Muscle of back (tissue), 11 donors: ENCODE data around the gene SEMA6D. TPM values are rescaled to one million over a fixed set of nuclear protein-coding genes. Genes with fewer than 3 reads are reported as not detected.

Experiments used
- DNase-seq, 3 donors: peaks; one replicate each; pipeline versions ENCODE4 v3.0.0 to v3.0.0-alpha.2; 2013
- polyA plus RNA-seq, 10 donors: library from polyadenylated mRNA; unstranded; fragments of 120-200 nt; gene quantifications; one replicate each; pipeline ENCODE4 v1.2.1, GENCODE V29; 2013; ENCODE audit not compliant: insufficient read length in 10 of 10

Gene SEMA6D
- polyA plus RNA-seq, 10 donors, result 35.7 to 82.9 (median 59.1) TPM

DNA sequence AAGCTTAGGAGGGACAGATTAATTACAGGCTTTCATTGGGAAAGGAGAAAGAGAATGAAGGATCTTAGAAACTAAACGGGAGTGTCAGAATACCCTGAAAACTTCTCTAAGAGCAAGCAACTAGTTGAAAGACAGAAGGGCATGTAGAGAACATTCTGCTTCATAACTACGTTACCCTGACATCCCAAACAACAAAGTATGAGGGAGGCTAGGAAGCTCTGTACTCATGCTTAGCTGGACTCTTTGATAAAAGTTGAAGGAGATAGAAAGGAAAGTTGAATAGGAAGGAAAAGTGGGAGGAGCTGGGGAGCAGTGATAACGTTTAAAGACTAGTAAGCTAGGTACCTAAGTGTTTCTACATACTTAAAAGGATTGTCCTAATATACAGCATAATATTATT is 64.2 kb downstream of the SEMA6D start:
- no peak for DNase-seq

DNA sequence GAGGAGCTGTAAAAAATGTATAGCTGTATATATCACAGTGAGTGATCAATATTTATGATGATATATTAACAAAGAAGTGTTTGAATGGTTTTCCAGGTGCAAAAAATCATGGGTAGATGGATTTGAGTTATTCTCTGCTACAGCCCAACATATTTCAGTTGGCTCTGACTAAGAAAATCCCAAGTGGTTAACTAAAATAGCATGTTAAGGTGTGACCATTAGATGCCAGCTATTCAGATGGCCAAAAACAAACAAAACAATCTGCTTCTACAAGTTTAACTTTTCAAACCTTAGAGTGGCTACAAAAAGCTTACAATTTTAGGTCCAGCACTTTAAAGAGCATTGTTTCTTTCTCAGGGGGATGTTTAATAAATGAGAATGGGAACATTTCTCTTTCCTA is 67.5 kb downstream of the SEMA6D start:
- DNase-seq, result no peak

DNA sequence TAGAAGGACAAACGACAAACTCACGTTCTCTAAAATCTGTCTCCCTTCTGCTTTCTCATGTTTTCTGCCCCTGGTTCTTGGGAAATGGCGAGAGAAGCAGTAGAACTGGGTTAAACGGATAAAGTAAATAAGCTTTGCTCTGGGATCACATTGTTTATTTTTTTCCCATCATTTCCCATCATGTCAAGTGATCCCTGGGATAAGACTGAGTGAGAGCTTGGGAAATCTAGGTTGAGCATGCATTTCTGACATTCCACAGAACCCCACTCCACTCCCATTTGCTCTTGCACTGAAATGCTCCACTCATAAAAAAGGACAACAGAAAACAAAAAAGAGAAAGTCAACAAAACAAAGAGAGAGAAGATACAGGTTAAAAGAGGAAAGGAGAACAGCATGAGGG is 69.1 kb downstream of the SEMA6D start:
- no peak for DNase-seq

DNA sequence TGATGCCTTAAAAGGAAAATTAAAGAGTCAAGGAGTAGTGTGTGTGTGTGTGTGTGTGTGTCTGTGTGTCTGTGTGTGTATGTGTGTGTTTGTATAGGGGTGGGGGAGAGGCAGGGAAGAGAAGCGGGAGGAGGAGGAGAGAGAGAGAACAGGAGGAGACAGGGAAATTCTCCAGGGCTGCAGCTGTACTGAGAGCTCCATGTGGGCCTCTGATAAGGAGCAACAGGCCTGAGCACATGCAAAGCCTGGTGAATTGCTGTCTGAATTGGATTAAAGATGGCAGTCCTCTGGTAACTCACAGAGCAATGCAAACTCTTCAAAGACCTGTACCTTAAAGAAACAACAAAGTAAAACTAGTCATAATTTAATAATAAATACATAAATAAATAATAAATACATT is 70.6 kb downstream of the SEMA6D start:
- no peak for DNase-seq

DNA sequence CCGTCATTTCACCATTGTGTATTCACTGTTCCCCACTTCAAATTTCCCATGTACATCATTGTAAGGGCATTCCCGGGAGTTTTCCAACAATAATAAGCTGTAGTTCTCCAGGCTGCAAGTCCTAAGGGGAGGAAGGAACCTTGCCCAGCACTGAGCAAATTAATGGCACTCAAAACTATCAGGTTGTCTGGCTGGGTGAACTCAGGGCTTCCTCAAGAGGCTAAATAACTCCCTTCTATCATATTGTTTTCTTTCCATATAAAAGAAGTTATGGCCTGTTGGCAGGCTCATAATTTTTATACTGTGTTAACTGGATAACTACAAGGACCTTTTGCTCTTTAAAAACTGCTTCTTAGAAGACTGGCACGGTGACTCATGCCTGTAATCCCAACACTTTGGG is 71.4 kb downstream of the SEMA6D start:
- no peak for DNase-seq

DNA sequence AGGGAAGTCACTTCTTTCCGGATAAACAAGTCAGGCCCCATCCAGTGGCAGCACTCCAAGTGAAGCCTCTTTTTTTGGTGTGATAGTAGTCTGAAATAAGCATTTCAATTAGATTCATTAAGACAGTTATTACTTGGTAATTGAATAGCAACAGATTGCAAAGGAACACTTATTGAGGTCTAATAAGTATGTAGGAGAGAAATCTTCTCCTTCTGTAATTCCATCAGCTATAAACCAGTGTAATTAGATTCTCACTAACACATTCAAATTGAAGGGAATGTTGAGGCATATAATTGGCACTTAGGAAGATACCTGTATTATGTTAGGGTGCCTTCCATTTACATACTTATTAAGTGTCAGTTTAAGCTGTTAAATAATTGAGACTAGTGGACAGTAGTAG is 73.9 kb downstream of the SEMA6D start:
- DNase-seq, result no peak

DNA sequence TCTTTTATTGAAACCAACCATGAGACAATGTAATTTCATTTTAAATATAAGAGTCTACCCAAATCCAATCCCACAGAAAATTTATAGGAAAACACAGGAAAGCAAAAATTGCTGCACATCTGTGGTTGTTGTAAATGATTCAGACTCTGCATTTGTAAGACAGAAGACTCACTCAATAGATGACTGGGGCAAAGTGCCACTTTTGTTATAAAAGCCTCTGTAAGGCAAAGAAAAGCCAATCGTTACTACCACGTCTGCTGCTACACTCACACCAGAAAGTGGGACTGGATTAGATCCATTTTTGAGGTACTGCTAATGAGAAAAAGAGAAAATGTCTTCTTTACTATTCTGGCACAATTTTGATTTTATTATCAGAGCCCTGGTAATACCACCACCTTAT is 74.9 kb downstream of the SEMA6D start:
- DNase-seq, result no peak

DNA sequence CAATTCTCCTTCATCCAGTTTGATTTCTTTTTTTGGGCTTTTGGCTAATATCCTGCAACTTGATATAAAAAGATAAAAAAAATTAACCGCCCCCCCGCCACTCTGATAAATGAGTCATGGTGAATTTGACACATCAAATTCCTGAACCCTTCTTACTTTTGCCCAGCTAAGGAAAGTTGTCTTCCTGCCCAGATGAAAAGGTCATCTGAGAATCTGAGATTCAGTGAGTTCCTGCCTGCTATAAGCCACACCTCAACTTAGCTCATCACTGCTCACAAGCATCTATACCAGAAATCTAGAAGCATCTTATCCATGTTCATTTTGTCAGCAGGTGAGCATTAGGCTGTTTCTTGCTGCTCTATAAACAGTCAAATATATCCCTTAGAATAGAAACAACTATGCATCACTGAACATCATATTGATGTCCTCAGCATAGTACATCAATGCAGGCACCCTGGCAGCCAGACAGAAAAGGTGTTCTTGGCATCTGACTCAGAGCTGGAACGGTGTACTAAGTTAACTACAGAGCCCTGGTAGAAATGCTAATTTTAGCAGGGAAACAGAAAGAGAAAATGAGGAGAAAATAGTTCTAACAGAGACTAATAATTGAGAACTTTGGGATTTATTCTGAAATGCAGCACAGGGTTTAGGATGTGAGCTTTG is 77.1 kb downstream of the SEMA6D start:
- no peak for DNase-seq

DNA sequence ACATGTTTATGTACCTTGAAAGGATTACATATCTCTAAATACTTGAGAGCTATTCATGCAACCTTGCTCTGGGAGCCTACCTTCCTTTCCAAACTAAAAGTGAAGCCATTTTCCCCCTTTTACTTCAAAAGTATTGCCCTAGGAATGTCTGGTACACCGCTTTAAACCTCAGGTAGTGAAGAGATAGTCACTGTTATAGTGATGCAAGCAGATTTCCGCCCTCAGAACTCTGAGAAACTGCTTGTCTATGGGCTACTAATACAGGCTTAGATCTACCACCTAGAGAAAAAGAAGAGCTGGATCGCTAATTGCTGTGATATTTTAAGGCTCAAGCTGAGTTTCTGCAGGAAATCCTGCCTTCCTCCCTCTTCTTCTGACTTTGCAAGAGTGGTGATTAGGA is 78.6 kb downstream of the SEMA6D start:
- no peak for DNase-seq

DNA sequence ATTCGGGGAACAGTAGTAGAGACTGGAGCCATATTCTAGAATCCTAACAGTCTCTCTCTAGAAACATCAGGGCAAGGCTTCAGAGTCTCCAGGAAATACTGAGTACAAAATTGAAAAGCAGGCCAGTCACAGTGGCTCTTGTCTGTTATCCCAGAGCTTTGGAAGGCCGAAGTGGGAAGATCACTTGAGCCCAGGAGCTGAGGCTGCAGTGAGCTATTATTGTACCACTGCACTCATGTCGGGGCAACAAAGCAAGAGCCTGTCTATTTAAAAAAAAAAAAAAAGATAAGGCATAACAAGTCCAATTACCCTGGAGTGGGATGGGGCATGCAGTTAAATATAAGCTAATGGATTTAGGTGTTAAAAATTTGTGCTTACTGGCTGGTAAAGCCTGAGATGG is 79.0 kb downstream of the SEMA6D start:
- DNase-seq, result peak in 1 of 3 donors; percentile 20

DNA sequence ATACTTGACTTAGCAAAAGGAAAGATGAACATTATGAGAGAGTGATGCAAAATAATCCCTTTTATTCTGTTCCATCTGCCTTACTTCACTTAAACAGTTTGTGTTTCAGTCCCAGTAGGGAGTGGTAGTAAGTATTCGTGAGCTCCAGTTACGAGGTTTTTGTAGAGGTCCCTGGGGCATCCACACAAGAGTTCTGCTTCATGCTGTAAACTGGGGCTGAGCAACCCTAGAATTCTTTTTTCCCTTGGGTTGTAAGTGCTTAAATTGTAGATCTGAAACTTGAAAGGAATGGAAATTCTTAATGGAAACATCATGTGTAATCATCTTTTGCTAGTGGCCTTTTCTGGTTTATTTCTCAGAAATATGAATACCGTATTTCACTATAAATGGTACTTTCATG is 79.5 kb downstream of the SEMA6D start:
- peak; percentile 15 to 72 (median 43) for DNase-seq

DNA sequence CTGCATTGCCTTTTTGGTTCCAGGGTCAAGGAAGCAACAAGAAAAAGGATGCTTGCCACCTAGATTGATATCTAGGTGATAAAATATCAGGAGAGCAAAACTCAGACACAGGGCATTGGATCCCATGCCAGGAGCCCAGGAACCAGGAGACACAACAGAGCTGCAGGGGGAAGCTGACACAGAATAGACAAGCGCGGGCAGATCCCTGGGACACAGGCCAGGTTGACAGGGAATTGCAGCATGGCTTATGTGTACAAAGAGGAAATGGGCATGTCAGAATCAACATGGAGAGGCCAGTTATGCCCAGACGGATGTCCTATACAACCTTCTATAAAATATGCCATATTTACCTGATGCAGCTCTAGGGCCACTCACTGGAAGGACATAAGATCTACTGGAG is 84.2 kb downstream of the SEMA6D start:
- no peak for DNase-seq

DNA sequence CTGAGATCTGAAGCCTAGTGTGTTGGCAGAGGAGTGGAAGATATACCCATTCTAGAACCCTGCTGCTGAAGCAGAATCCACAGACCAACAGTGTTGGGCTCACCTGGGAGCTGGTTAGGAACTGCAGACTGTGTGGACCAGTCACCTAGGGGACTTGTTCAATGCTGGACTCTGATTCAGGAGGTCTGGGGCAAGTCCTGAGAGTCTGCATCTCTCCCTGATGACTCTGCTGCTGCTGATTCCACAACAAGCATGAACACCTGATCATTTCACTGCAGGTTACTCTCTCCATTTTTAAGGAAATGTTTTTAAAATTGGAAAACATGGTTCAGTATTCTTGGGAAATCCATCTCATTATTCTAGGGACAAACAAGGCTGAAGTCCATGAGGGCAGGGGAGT is 84.9 kb downstream of the SEMA6D start:
- no peak for DNase-seq

DNA sequence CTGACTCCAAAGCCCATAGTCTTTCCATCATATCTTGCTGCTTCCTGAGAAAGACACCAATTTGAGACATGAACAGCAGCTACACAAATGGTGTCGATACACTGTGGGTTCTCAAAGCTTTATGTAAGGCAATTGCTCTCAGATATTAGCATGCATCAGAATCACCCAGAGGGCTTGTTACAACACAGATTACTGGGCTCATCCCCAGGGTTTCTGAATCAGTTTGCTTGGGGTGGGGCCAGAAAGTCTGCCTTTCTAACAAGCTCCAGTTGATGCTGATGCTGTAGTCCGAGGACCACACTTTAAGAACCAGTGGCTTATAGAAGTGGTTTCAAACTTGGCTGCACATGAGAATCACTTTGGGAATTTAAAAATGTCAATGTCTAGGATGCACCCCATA is 86.5 kb downstream of the SEMA6D start:
- DNase-seq, result no peak

DNA sequence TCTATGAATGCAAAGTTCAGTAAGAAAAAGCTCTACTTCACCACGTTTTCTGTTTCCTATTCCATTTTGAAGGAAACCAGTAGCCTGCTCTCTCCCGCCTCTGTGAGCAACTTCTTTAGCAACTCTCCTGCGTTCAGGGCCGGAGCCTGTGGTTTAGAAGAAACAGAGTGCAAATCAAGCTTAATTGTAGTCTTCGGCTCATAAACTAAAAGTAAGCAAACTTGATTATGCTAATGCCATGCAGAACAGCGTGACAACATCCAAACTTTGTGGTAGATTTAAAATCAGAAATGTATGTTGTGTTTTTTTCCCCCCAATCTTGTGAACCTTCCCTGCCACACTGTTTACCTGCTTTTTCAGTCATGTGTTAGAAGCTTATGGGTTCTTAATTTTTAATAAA is 87.4 kb downstream of the SEMA6D start:
- no peak for DNase-seq

DNA sequence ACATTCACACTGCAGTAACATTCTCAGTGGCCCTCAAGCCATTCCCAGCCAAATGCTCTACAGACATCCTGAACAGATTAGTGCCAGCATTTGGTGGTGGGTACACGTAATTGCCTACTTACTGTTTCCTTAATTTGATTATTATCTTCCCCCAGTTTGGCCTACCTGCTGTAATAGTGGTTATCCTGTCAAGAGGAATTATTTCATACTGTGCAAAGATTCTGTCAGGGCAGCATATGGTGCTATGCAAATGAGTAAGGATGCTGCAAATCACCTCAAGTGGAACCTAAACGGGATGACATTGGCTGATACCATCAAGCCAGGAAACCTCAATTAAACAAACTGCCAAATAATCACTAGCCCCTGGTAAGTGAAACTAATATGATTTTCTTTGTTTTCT is 88.7 kb downstream of the SEMA6D start:
- DNase-seq, result no peak

DNA sequence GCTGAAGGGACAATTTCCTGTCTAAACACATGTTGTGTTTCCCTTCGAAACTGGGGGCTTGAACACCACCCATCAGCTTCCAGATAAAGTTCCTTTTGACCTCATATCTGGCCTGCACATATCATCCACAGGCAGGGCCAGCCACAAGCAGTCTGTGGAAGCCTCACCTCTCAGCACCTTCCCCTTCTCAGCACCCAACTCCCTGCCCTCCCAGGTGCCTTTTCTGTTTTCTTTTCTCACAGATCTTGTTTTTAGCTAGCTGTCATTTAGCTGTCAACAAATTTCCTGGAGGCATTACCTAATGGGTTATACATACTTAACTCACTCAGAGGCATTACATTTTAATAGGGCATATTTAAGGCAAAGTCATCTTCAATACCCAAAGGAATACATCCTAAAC is 93.9 kb downstream of the SEMA6D start:
- no peak for DNase-seq

DNA sequence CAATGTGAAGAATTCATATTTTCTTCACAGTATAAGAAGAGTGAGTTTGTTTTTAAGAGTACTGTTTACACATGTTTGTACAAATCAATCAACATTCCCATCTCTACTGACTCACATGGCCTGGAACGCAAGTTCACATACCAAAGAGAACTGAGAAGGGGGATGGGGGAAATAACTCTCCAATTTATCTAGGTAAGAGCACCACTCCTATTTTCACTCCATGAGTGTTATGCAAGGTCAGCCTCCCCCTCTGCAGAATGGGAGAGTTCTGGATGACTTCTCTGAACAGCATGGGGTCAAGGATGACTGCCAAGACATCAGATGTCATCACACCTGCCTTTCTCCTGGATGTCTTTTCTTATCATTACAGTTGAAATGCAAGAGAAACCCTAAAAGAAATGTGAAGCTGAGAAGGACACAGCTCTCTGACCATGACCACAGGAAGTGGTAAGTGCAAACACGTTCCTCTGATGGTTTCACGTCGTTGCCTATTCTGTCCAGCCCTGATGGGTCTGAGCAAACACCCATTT is 95.2 kb downstream of the SEMA6D start:
- peak in 1 of 3 donors; percentile 23 for DNase-seq

DNA sequence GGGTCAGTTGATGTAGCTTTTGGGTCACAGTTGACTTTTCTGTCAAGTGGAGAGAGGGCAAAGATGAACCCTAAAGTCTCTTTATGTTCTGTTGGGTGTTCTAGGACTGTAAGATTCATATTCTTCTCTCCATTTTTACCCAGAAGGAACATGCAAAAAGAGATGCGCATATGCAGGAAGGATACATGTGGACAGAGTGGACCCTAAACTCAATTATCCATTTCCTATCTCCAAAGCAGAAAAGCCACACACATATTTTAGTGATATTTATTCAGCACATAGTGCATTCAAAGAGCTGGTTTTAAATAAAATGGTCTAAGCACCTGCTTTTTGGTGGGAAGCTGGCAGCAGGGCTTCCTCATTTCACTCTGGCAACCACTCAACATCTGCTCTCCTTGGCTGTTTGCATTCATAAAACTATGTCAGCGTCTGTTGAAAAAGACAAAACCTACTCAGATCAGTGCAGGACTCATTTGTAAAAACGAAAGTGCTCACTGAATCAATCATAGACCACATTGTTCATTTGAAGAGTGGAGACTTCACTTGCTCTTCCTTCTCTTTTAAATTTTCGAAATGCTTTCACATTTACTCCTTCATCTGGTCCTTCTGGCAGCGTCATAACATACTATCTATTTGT is 96.6 kb downstream of the SEMA6D start:
- no peak for DNase-seq

DNA sequence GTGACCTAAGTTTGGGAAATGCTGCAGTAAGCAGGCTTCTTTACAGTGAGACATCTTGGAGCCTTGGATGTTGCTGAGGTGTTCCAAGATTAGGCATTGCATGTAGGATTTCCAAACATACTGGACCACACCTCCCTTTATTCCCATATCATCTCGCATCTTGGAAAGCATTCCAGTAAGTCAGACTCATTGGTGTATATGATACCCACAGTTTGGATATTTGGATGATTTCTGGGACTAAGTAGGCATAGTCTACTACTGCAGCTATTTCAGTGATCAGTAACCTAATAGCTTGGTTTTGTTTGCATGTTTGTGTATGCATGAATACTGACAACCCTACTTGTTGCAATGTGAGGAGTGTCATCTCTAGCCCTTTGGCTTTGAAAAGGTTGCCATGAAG is 97.3 kb downstream of the SEMA6D start:
- no peak for DNase-seq

DNA sequence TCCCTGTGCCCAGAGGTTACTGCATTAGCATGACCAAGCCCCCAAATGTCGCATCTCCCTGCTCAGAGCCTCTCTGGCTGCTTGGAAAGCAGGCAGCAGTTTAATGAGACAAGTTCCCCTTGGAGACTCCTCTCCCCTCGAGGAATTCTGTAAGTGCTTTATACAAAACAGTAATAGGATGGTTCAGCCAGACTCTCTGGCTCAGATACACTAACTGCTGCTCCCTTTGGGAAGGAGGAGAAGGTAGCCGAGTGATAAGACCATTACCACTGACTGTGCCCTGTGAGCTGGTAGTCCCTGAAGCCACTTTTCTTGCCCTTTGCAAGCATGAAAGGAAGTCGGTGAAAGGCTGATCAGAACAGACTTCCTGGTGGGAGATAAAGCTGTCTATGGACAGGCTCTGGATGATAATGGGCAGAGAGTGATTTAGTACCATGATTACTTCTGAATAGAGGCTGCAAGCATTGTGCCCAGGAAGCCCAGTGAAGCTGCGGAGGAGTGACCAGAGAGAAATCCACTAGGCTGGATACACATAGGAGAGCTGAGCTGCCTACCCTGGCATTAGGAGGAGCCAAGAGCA is 100.8 kb downstream of the SEMA6D start:
- DNase-seq, result no peak

DNA sequence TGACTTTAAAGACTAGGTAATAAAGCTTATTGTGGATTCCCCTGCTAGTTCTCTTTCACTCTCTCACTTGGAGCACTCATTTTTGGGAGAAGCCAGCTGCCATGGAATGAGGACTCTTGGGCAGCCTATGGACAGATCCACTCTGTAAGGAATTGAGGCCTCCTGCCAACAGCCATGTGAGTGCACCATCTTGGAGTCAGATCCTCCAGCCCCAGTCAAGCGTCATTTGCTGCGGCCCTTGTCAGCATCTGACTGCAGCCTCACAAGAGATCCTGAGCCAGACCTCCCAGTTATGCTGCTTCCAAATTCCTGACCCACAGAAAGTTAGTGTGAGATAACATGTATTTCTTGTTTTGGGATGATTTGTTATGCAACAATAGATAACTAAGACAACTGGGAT is 101.9 kb downstream of the SEMA6D start:
- no peak for DNase-seq

DNA sequence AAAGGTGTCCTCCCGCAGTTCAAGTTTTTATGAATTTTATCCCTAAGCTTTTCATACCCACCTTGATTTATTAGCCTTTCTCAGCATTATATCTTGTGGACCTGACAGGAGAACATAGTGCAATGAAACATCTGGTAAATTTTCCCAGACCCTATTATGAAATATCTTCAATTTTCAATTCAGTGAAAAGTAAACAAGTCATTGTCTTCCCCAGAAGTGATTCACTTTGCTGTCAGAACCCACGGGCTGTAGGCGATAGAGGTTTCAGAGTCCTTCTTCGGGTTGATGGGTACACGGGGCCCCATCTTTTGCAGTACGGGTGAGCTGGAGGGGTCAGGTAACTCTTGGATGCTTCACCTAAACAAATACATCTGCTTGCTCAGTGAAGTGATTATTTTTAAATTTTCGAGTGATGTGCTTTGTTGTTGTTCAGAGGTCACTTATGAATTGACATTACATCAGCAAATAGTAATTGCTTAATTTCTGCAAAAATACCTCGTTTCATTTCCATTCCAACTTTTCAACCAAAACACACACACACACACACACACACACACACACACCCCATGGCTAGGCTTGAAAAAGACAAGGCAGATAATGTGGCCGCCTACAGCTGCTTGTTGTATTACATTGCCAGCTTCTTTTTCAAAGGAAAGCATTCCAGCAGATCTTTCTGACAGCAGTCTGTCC is 102.9 kb downstream of the SEMA6D start:
- DNase-seq, result peak in 1 of 3 donors; percentile 17
